WTC11 (cell line): ENCODE results near the gene BCKDHA. TPM values are rescaled to one million over a fixed set of nuclear protein-coding genes. Genes with fewer than 3 reads are reported as not detected.
A peak's percentile ranks its signal among the peaks of the same experiment; 100 is the strongest.

Experiments used
- ATAC-seq: fragments of 200-7000 bp; cut with Tn5 transposase; 2 replicates; pipeline ENCODE4 v1.10.0; 2021; ENCODE audit warnings: mild to moderate bottlenecking, moderate library complexity
- CTCF ChIA-PET: fragments of 300-600 bp; sonication (Branson Sonifier 250); formaldehyde crosslinking; loops from one replicate; lab custom pipeline; 2021; ENCODE audit warnings: antibody characterized with exemption; lab: Charles Lee
- POLR2A ChIA-PET: fragments of 350-600 bp; sonication (Branson Sonifier 250); formaldehyde crosslinking; loops from one replicate; lab custom pipeline; 2021; ENCODE audit warnings: antibody characterized with exemption; lab: Charles Lee
- DNase-seq: peaks from one replicate; pipeline ENCODE4 v3.0.0; 2021; ENCODE audit warnings: low spot score
- H3K27ac Mint-ChIP-seq: 2 replicates; pipeline ENCODE4 v1.8.0; 2021; ENCODE audit warnings: mixed read lengths
- H3K27me3 Mint-ChIP-seq: 2 replicates; pipeline ENCODE4 v1.8.0; 2021; ENCODE audit warnings: low read depth, mild to moderate bottlenecking, moderate library complexity, mixed read lengths
- H3K36me3 Mint-ChIP-seq: 2 replicates; pipeline ENCODE4 v1.8.0; 2021; ENCODE audit warnings: mixed read lengths
- H3K4me1 Mint-ChIP-seq: 2 replicates; pipeline ENCODE4 v1.8.0; 2022; ENCODE audit warnings: mixed read lengths
- H3K4me3 Mint-ChIP-seq: 2 replicates; pipeline ENCODE4 v1.8.0; 2021; ENCODE audit warnings: mild to moderate bottlenecking, moderate library complexity, mixed read lengths
- H3K9me3 Mint-ChIP-seq: 2 replicates; pipeline ENCODE4 v1.8.0; 2021; ENCODE audit warnings: mixed read lengths
- ATF1 ChIP-seq: sonication (generic); formaldehyde crosslinking; IDR thresholded peaks from 2 replicates; pipeline ENCODE4 v1.8.1; 2023; ENCODE audit warnings: mild to moderate bottlenecking, moderate library complexity, missing genetic modification reagents
- E2F5 ChIP-seq: sonication (generic); formaldehyde crosslinking; IDR thresholded peaks from 2 replicates; pipeline ENCODE4 v1.8.1; 2022; ENCODE audit warnings: mild to moderate bottlenecking, moderate library complexity, missing genetic modification reagents
- EMX1 ChIP-seq: fragments of 250-450 bp; sonication (Bioruptor Pico); IDR thresholded peaks from 2 replicates; pipeline ENCODE4 v1.8.0; 2021; ENCODE audit warnings: mild to moderate bottlenecking
- ESRRA ChIP-seq: sonication (generic); formaldehyde crosslinking; IDR thresholded peaks from 2 replicates; pipeline ENCODE4 v1.8.1; 2022; ENCODE audit warnings: mild to moderate bottlenecking, missing genetic modification reagents, borderline replicate concordance
- HMGA2 ChIP-seq: fragments of 250-450 bp; sonication (Bioruptor Pico); IDR thresholded peaks from 2 replicates; pipeline ENCODE4 v1.4.0; 2021; ENCODE audit warnings: mild to moderate bottlenecking, moderate library complexity
- JAZF1 ChIP-seq: fragments of 250-450 bp; sonication (Bioruptor Pico); IDR thresholded peaks from 2 replicates; pipeline ENCODE4 v1.9.0; 2021; ENCODE audit warnings: moderate library complexity, mild to moderate bottlenecking, inconsistent platforms
- MXD4 ChIP-seq: fragments of 250-450 bp; sonication (Bioruptor Pico); IDR thresholded peaks from 2 replicates; pipeline ENCODE4 v1.8.0; 2021; ENCODE audit warnings: mild to moderate bottlenecking, moderate library complexity, borderline replicate concordance
- NFATC4 ChIP-seq: fragments of 250-450 bp; sonication (Bioruptor Pico); IDR thresholded peaks from 2 replicates; pipeline ENCODE4 v1.9.0; 2021; ENCODE audit warnings: mild to moderate bottlenecking
- OVOL2 ChIP-seq: fragments of 250-450 bp; sonication (Bioruptor Pico); IDR thresholded peaks from 2 replicates; pipeline ENCODE4 v1.9.0; 2021; ENCODE audit warnings: mild to moderate bottlenecking, borderline replicate concordance
- PRDM15 ChIP-seq: sonication (generic); formaldehyde crosslinking; IDR thresholded peaks from 2 replicates; pipeline ENCODE4 v1.8.0; 2022; ENCODE audit warnings: missing genetic modification reagents
- STAT6 ChIP-seq: sonication (generic); formaldehyde crosslinking; conservative IDR thresholded peaks from 2 replicates; pipeline ENCODE4 v1.8.1; 2023; ENCODE audit warnings: mild to moderate bottlenecking, low read depth, missing genetic modification reagents, moderate library complexity
- TEAD1 ChIP-seq: sonication (generic); formaldehyde crosslinking; IDR thresholded peaks from 2 replicates; pipeline ENCODE4 v1.8.0; 2022; ENCODE audit warnings: mild to moderate bottlenecking, missing genetic modification reagents
- ZBTB43 ChIP-seq: sonication (generic); formaldehyde crosslinking; IDR thresholded peaks from 2 replicates; pipeline ENCODE4 v1.8.1; 2023; ENCODE audit warnings: mild to moderate bottlenecking, missing genetic modification reagents
- ZNF138 ChIP-seq: sonication (generic); formaldehyde crosslinking; conservative IDR thresholded peaks from 2 replicates; pipeline ENCODE4 v1.8.1; 2022; ENCODE audit warnings: mild to moderate bottlenecking, moderate library complexity, missing genetic modification reagents
- ZNF263 ChIP-seq: sonication (generic); formaldehyde crosslinking; IDR thresholded peaks from 2 replicates; pipeline ENCODE4 v1.8.1; 2022; ENCODE audit warnings: low read depth, mild to moderate bottlenecking, moderate library complexity, missing genetic modification reagents
- total RNA-seq: library from RNA; stranded (reverse); gene quantifications from 3 replicates; pipeline ENCODE4 v1.2.3, GENCODE V29; 2021
- TF ChIP-seq, protein P1 (sequence below): fragments of 250-450 bp; sonication (Bioruptor Pico); IDR thresholded peaks from 2 replicates; pipeline ENCODE4 v1.9.0; 2021; ENCODE audit warnings: mild to moderate bottlenecking, borderline replicate concordance
- TF ChIP-seq, protein P2 (sequence below): sonication (generic); formaldehyde crosslinking; IDR thresholded peaks from 2 replicates; pipeline ENCODE4 v1.8.1; 2022; ENCODE audit warnings: missing genetic modification reagents, borderline replicate concordance
- TF ChIP-seq, protein P3 (sequence below): fragments of 250-450 bp; sonication (Bioruptor Pico); IDR thresholded peaks from 2 replicates; pipeline ENCODE4 v1.9.0; 2021; ENCODE audit warnings: mild to moderate bottlenecking

Gene BCKDHA
- total RNA-seq, 1 experiment from 2014 or later: 18.8 TPM

DNA sequence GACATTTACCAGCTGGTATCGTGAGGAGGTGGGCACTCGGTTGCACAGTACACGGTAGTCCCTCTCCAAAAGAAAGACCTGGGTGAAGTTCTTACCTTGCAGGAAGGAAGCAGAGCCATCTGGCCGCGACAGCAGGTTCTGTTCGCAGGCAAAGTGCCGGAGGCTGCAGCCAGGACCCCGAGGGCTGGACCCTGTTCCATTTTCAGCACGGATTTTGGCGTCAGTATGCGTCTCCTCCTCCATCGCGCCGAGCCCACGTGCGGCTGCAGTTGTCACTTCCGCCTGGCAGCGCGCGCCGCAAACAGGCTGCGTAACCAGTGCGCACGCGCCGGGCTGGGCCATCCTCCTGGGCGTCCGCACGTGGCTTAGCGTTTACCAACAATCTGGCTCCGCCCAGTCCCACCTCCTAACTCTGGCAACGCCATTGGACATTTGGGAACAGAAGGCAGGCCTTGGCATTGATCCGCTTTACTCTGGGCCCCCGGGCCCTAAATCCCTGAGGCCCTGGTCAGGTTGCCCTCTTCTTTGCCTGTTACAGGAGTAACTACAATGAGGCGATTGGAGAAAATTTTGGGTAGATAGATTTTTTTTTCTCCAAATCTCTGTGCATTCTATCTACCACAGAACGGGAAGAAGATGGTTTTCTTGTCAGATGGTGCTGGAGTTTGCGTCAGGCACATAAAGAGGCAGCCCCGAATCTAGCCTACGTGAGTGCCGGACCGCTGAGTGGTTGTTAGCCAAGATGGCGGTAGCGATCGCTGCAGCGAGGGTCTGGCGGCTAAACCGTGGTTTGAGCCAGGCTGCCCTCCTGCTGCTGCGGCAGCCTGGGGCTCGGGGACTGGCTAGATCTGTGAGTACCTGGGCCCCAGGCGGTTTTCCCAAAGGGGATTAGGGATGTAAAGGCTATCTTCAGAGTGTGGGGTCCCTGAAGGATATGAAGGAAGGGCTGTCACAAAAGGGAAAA lies at the start of gene BCKDHA, which contains the start of gene EXOSC5 (continued):
- TF ChIP-seq, protein P1, sequence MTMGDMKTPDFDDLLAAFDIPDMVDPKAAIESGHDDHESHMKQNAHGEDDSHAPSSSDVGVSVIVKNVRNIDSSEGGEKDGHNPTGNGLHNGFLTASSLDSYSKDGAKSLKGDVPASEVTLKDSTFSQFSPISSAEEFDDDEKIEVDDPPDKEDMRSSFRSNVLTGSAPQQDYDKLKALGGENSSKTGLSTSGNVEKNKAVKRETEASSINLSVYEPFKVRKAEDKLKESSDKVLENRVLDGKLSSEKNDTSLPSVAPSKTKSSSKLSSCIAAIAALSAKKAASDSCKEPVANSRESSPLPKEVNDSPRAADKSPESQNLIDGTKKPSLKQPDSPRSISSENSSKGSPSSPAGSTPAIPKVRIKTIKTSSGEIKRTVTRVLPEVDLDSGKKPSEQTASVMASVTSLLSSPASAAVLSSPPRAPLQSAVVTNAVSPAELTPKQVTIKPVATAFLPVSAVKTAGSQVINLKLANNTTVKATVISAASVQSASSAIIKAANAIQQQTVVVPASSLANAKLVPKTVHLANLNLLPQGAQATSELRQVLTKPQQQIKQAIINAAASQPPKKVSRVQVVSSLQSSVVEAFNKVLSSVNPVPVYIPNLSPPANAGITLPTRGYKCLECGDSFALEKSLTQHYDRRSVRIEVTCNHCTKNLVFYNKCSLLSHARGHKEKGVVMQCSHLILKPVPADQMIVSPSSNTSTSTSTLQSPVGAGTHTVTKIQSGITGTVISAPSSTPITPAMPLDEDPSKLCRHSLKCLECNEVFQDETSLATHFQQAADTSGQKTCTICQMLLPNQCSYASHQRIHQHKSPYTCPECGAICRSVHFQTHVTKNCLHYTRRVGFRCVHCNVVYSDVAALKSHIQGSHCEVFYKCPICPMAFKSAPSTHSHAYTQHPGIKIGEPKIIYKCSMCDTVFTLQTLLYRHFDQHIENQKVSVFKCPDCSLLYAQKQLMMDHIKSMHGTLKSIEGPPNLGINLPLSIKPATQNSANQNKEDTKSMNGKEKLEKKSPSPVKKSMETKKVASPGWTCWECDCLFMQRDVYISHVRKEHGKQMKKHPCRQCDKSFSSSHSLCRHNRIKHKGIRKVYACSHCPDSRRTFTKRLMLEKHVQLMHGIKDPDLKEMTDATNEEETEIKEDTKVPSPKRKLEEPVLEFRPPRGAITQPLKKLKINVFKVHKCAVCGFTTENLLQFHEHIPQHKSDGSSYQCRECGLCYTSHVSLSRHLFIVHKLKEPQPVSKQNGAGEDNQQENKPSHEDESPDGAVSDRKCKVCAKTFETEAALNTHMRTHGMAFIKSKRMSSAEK (CRISPR knock-in tag): no peak
- TF ChIP-seq ATF1 (CRISPR knock-in tag) (no peak), JAZF1 (CRISPR knock-in tag) (no peak), TEAD1 (CRISPR knock-in tag) (peak; percentile 58; the same call in 1 of the 2 replicates), STAT6 (CRISPR knock-in tag) (no peak), HMGA2 (CRISPR knock-in tag) (no peak), PRDM15 (CRISPR knock-in tag) (peak; percentile 35; the same call in 1 of the 2 replicates), ZBTB43 (CRISPR knock-in tag) (no peak; the same call in 1 of the 2 replicates)
- TF ChIP-seq, all 79 proteins: peak for 10

GRCh38 chr19:41350735-41351338 lies 46.8 kb upstream of the BCKDHA start:
- POLR2A ChIA-PET: no interaction called here
- Mint-ChIP-seq H3K4me3 (peak overlapping the region; percentile 89), H3K4me1 (peaks cover 18% of the 10 kb centered on the region), H3K27me3 (peaks cover 58% of the 10 kb centered on the region), H3K27ac (no peak overlapping the region), H3K36me3 (no peaks in the 10 kb centered on the region), H3K9me3 (no peaks in the 10 kb centered on the region)
- ATAC-seq (no peak), DNase-seq (no peak)
- CTCF ChIA-PET: interaction anchor here (1.2 to 6.2 kb wide), 10 partner anchors 9 to 213 kb away, joined by 3 to 103 read pairs (median 10); partner anchors contain the start of genes B3GNT8 and B9D2
- TF ChIP-seq ZNF263 (CRISPR knock-in tag) (no peak; the same call in 1 of the 2 replicates), MXD4 (CRISPR knock-in tag) (no peak), OVOL2 (CRISPR knock-in tag) (no peak), NFATC4 (CRISPR knock-in tag) (no peak), ESRRA (CRISPR knock-in tag) (no peak), TEAD1 (CRISPR knock-in tag) (no peak), EMX1 (no peak), E2F5 (no peak), ZNF138 (CRISPR knock-in tag) (no peak)
- TF ChIP-seq, protein P2, sequence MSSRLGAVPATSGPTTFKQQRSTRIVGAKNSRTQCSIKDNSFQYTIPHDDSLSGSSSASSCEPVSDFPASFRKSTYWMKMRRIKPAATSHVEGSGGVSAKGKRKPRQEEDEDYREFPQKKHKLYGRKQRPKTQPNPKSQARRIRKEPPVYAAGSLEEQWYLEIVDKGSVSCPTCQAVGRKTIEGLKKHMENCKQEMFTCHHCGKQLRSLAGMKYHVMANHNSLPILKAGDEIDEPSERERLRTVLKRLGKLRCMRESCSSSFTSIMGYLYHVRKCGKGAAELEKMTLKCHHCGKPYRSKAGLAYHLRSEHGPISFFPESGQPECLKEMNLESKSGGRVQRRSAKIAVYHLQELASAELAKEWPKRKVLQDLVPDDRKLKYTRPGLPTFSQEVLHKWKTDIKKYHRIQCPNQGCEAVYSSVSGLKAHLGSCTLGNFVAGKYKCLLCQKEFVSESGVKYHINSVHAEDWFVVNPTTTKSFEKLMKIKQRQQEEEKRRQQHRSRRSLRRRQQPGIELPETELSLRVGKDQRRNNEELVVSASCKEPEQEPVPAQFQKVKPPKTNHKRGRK: no peak
- TF ChIP-seq, protein P3, sequence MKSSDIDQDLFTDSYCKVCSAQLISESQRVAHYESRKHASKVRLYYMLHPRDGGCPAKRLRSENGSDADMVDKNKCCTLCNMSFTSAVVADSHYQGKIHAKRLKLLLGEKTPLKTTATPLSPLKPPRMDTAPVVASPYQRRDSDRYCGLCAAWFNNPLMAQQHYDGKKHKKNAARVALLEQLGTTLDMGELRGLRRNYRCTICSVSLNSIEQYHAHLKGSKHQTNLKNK: no peak
